ENCODE measurements around the gene RCC1.
"Not testable (repeated sequence)": the region's sequence is repeated elsewhere in the genome, so short reads cannot be mapped to it uniquely, and the experiment has no call there.

RCC1 gene

DNA sequence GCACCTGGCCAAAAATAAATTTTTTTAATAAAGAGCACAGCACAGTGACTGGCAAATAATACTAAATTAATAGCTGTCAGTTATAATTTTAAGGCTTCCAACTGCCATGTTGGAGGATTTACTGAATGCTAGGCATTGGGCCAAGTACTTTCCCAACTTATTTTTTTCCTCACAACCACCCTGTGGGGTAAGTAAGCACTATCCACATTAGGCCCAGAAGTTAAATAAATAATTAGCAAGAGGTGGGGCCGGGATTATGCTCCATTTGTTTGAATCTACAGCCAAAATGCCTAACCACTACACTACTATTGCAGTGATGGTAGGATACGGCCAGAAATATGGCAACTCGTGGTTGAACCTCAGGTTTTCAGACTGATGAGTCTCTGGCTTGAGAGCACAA lies 42.5 kb downstream of the RCC1 start:
- DNase-seq (ENCODE audit: low read depth): no peak

DNA sequence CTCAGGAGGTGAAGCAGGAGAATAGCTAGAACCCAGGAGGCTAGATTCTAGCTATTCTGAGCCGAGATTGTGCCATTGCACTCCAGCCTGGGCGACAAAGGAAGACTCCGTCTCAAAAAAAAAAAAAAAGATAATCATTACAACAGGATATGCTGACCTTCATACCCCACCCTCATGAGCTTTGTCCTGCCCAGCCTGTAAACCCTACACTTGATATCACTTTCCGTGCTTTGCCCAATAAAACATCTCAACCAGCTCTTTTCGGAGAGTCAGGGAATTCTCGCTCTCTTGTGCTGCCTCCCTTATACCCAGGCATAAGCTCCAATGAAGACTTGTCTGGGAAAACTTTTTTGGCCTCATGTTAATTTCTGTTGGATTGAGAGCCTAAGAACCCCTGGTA lies 45.5 kb downstream of the RCC1 start:
- DNase-seq (ENCODE audit: low read depth): no peak

DNA sequence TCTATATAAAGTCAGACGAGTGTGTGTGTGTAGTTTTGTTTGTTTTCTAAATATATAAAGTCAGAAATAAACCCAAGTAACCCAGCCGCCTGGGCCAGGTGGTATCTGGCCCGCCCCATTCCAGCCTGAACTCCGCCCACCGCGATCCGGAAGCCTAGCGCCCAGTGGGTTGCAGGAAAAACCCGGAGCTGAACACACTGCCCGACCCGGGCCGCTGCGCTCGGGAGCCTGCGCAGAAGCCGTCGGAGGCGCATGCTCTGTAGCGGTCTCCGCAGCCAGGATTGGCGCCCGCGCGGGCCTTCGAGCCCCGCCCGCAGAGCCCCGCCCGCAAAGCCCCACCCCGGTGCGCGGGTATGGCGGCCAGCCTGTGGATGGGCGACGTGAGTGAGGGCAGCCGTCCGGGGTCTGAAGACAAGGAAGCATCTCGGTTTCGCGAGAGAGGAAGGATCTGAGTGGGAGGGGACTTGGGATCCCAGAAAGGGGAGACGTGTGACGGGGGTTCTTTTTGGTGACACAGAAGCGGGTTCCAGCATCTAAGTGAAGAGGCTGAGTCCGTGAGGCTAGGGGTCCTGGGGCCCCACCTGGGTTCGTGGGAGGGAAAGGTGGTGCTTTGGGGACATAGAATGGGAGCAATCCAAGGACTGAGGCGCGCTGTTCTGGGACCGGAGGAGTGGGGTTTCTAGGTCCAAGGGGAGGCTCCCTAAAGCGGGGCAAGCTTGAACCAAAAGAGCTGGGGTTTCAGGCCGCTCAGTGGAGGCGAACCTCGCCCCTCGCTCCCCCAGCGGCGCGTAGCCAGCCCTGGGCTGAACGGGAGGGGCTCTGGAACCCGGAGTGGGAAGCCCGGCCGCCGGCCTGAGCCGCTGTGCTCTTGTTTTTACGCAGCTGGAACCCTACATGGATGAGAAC lies 47.2 kb downstream of the RCC1 start, which contains the start of gene TRNAU1AP:
TSS of gene TRNAU1AP (plus strand) at position 328 of the 906 bp plus-strand sequence. CDS start at position 354, 26 bp downstream.
- peak; percentile 96 for DNase-seq (ENCODE audit: low read depth)

DNA sequence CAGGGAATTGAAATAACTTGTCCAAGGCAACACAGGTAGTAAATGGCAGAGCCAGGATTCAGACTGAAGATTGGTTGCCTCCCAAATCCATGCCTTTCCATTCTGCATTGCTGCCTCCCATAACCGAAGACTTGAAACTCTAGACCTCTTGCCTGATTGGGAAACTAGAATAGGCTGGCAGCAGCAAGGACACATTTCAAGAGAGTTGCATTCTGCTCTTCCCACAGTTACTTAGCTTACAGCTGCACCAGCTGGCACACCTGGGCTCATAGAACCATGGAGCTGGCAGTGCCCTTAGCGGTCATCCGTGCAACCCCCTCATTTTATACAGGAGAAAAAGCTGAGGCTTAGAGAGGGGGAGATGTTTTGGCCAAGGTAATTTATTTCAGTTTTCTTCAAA lies 55.0 kb downstream of the RCC1 start:
- no peak for DNase-seq (ENCODE audit: low read depth)

DNA sequence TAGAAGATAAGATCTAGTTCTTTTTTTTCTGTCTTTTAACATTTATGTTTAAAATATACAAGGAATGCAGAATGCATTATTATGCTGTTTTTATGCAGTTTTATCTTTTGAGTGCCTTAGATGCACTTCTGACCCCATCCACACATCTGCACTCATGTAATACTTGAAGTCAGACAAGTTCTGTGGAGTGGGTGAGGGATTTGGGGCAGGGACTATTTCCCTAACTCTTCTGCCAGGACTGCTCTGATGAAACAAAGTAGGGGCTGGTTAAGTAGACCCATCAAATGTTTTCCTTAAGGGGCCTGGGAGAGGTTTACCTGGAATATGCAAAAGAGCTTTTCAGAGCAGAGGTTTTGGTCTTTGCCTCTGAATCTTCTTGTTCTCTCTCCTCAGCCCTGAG lies 58.5 kb downstream of the RCC1 start:
- DNase-seq (ENCODE audit: low read depth): no peak

DNA sequence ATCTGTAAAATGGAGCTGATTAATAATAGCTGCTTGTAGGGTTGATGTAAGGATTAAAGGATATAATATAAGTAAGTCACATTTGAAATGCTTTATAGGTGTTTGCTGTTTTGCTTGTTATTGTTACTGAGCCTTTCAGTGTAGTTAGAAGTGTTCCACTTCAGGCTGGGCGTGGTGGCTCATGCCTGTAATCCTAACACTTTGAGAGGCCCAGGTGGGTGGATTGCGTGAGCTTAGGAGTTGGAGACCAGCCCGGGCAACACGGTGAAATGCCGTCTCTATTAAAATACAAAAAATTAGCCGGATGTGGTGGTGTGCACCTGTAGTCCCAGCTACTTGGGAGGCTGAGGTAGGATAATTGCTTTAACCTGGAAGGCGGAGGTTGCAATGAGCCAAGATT lies 59.2 kb downstream of the RCC1 start:
- no peak for DNase-seq (ENCODE audit: low read depth)

DNA sequence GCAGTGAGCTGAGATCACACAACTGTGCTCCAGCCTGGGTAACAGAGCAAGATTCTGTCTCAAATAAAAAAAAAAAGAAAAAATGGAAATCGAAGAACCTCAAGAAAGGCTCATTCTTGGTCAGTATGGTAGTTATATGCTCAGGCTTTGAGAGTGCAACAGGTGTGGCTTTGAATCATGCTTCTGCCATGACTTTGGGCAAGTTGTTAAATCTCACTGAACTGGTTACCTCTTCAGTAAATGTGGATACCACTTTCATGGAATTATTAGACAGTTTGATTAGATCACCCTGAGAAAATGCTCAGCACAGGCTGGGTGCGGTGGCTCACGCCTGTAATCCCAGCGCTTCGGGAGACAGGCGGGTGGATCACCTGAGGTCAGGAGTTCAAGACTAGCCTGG lies 59.9 kb downstream of the RCC1 start:
- no peak for DNase-seq (ENCODE audit: low read depth)

DNA sequence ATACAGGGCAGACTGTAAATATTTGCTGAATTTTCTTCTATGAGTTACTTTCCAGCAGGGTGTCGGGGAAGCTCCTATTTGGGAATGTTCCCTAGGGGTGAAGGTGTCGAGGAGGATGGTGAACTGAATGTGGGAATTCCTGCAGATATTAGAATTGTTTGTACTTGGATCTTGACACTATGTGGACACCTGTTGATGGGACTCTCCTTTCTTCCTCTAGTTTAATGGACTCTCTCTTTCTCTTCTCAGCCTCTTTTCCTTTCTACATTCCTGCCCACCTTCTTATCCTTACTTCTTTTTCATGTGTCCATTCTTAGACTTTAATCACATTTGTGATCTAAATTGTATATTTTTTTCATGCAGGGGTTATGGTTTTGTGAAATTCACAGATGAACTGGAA lies 61.1 kb downstream of the RCC1 start:
- no peak for DNase-seq (ENCODE audit: low read depth)

DNA sequence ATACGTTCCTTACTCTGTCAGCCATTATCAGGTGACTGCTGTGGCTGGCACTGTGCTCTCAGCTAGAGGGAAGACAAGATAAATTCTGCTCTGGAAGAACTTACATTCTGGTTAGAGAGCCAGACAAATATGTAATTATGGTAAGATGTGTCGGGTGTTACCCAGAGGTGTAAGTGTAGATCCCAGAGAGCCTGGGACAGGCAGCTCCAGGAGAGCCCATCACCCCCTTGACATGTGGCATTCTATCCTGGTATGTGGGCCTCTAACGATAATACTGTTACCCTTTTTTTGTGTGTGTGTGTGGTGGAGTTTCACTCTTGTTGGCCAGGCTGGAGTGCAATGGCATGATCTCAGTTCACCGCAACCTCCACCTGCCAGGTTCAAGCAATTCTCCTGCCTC lies 66.1 kb downstream of the RCC1 start:
- DNase-seq (ENCODE audit: low read depth): no peak

DNA sequence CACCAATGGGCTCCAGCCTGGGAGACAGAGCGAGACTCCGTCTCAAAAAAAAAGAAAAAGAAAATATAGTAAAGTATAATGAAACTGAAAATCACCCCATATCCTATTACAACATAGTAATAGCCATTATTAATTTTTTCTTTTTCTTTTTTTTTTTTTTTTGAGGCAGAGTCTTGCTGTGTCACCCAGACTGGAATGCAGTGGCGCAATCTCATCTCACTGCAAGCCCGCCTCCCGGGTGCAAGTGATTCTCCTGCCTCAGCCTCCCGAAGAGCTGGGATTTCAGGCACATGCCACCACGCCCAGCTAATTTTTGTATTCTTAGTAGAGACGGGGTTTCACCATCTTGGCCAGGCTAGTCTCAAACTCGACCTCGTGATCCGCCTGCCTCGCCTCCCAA lies 67.0 kb downstream of the RCC1 start:
- DNase-seq (ENCODE audit: low read depth): peak; percentile 76

DNA sequence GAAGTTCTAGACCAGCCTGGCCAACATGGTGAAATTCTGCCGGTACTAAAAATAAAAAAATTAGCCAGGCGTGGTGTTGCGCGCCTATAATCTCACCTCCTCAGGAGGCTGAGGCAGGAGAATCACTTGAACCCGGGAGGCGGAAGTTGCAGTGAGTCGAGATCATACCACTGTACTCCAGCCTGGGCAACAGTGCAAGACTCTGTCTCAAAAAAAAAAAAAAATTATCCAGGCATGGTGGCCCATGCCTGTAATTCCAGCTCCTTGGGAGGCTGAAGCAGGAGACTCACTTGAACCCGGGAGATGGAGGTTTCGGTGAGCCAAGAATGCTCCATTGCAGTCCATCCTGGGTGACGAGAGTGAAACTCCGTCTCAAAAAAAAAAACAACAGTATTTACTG lies 67.7 kb downstream of the RCC1 start:
- DNase-seq (ENCODE audit: low read depth): no peak

DNA sequence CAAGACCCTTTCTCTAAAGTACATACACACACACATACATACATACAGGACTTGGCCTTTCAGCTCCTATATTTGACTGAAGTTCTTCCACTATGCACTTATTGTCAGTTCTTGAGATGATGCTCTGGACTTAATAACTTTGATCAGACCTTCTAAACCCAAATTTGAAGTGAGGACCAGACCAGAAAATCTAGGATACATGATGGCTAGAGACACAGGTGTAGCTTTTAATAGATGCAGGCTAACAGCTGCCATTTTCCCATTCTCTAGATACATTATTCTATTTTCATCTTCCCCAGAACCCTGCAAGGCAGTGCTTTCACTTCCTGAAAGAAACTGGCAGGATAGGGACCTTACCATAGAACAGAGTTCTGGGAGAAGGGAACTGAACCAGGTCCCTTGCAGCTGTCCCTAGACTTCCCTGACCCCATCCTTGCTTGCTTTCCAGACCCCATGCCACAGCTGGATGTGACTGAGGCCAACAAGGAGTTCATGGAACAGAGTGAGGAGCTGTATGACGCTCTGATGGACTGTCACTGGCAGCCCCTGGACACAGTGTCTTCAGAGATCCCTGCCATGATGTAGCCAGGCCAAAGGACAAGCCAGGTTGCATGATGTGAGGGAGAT lies 71.3 kb downstream of the RCC1 start:
- DNase-seq (ENCODE audit: low read depth): peak; percentile 42

DNA sequence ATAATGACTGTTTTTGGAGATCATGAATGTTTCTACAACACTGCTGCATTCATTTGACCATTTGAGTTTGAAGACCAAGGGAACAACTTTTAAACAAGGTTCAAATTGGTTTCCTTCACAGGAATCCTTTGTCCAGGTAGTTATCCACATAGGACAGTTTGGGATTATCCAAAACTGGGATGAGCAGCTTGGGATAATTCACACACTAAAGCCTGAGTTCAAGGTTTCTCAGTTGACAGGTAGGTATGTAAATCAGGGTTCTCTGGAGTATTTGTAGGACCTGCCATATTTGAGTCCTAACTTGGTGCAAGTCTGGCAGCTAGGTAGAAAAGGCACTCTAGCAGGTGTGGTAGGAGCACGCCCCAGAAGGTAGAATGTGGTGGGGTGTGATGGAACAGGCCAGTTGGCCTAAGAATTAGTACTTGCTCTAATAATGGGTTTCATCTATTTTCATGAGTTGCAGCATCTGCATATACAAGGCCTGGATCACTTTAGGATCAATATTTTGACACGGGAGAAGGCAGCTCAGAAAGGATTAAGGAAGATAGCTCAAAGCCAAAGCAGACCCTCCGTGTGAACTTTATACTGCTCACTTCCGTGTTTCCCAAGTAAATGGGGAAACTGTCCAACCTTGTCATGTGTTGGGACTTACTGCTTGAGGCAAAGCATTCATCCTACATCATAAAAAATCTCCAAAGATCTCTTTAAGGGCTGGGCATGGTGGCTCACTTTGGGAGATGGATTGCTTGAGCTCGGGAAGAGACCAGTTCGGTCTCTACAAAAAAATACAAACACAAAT lies 72.1 kb downstream of the RCC1 start:
- DNase-seq (ENCODE audit: low read depth): peak; percentile 30

DNA sequence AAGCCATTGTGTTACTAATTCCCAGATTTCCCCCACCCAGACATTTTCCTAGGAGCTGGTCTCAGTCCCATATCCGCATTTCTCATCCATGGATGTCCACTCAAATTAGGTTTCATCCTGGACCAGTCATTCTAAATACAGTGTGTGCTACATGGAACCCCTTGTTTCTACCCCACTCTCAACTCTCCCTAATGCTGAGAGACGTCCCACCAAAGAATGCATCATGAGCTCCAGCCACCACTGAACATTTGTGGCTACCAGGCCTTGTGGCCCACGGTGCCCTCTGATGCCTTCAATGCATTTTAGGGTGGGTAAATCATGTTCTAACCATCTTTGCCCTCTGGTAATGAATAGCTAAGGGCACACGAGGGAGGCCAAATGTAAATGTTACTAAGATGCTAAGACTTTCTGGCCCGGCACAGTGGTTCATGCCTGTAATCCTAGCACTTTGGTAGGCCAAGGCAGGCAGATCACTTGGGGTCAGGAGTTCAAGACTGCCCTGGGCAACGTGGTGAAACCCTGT lies 72.9 kb downstream of the RCC1 start:
- DNase-seq (ENCODE audit: low read depth): no peak

DNA sequence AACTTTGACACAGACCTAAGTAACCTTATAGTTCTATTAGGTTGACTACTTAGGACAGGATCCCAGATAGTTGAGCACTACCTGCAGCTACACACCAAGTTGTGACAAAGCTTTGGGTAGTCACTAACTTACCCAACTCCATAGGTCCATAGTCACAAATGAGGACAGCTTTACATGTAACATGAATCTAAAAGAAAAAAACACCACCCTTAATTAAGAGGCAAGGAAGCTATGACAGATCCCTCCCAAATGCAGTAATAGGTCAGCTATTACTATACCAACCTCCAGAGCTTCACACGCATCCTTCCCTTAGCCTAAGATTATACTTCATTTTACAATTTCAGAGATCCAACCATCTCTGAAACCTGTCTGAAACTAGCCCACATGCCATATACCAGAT lies 73.6 kb downstream of the RCC1 start:
- DNase-seq (ENCODE audit: low read depth): peak; percentile 17

DNA sequence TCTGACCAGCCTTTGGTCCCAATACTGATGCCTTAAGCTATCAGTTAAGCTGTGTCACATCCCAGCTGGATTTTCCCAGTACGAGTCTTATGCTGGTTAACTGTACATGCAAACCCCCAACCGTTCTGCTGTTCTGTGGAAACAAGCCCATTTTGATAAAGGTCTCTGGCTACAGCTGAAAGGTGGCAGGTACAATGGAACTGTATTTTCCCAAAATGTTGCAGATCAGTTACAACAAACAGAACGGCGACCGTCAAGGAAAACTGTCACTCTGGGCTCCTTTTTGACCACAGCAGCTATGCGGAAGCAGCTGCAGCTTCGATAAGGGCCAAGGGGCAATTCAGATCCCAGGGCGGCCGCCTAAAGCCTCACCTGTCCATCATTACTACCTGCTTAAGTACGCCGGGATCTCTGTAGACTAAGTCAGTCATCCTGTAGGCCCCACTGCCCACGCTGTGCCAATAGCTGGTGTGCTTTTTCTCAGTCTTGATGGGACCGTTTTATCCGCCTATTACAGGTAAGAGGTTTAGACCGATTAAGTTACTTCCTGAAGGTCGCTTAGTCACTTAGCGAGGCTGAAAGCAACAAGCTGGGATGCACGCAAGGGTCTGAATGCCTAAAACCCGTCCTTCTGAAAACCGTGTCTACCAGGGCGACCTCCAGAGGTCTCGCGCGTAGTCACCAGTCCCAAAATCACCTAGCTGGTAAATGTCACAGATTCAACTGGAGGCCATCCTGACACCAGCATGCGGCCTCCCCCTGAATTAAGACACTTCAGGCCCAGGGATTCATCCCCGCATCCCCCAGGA lies 75.1 kb downstream of the RCC1 start:
- DNase-seq (ENCODE audit: low read depth): peak; percentile 55

DNA sequence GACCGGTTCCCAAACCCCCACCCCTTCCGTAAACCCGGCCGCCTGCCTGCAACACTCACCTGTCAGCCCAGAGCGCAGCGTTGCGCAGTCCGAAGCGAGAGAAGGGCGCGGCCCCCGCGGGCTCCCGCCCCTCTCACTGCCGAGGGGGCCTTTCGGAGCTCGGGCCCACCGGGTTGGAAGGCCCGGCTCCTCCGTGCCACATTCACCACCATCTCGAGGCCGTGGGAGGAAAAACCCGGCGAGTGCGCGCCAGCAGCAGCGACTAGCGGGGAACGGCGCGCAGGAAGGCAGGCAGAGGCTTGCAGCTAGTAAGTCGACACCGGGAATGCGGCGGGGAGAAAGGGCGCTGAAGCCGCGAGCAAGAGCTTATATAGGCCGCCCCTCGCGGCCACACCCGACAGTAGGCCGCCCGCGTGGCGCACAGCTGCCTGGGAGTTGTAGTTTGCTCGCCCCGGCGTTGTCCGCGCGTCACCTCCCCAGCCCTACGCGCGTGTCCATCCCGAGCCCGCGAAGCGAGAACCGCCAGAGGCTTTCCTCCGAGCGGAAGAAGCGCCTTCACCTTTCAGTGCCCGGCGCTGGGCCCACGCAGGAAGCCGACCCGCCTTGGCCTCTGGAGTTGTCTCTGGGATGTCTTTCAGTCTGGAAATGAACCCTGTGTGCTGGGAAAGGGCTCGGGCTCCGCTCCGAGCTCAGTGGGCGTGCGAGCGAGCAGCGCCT lies 75.8 kb downstream of the RCC1 start:
- DNase-seq (ENCODE audit: low read depth): peak; percentile 96

DNA sequence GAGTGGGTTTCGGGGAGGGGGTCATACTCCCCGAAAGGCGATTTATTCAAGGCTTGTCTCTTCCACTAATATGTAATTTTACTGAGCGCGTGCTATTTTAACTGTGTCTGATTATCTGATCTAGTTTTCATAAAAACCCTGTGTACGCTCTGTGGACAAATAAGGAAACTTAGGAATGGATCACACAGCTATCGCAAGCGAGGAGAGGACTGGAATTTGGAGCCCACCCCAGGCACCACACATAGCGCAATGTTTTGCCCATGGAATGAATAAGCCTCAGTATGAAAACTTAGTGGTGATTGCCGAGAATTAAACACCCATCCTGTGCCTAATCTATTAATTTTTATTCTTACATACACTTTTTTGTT lies 76.4 kb downstream of the RCC1 start:
- DNase-seq (ENCODE audit: low read depth): peak; percentile 54

DNA sequence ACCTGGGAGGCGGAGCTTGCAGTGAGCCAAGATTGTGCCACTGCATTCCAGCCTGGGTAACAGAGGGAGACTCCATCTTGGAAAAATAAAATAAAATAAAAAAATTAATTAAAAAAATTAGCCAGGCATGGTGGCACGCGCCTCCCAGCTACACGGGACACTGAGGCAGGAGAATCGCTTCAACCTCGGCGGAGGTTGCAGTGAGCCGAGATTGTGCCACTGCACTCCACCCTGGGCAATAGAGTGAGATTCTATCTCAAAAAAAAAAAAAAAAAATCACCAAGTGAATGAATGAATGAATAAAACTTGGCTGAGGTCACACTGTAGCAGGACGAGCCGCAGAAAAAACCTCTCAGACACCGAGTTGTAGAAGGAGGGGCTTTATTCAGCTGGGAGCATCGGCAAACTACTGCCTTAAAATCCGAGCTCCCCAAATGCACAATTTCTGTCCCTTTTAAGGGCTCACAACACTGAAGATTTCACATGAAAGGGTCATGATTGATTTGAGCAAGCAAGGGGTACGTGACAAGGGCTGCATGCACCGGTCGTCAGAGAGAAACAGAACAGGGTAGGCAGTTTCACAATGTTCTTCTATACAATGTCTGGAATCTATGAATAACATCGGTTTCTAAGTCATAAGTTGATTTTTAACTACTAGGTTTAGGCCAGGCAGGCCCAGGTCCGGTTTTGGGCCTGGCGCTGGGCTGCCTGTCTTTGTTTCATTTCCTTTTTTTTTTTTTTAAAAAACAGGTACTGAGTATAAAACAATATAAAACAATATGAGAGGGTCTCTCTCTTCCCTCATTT lies 80.9 kb downstream of the RCC1 start:
- DNase-seq (ENCODE audit: low read depth): not testable (repeated sequence)
